KMS-11 (cell line): Measurements from ENCODE around the gene IGIP.

Experiments
- H2AFZ ChIP-seq: fragments of 200-600 bp; sonication (generic); 2 replicates; pipeline ENCODE4 v1.6.1; 2016; ENCODE audit warnings: antibody characterized with exemption, mixed run types, low read depth
- H3K27ac ChIP-seq: fragments of 200-600 bp; sonication (generic); 2 replicates; pipeline ENCODE4 v1.6.1; 2016; ENCODE audit warnings: mild to moderate bottlenecking, mixed run types
- H3K27me3 ChIP-seq: fragments of 200-600 bp; sonication (generic); 2 replicates; pipeline ENCODE4 v1.6.1; 2017; ENCODE audit warnings: mild to moderate bottlenecking, low read depth, mixed run types, moderate library complexity; ENCODE audit not compliant: insufficient read depth
- H3K36me3 ChIP-seq: fragments of 200-600 bp; sonication (generic); 2 replicates; pipeline ENCODE4 v1.6.1; 2017; ENCODE audit warnings: mild to moderate bottlenecking, mixed run types; ENCODE audit not compliant: insufficient read depth
- H3K4me1 ChIP-seq: fragments of 200-600 bp; sonication (generic); 2 replicates; pipeline ENCODE4 v1.6.1; 2016; ENCODE audit warnings: mild to moderate bottlenecking, low read depth, mixed run types; ENCODE audit not compliant: poor library complexity, severe bottlenecking
- H3K4me2 ChIP-seq: fragments of 200-600 bp; sonication (generic); 2 replicates; pipeline ENCODE4 v1.7.0; 2016; ENCODE audit warnings: mild to moderate bottlenecking, mixed run types
- H3K4me3 ChIP-seq: fragments of 200-600 bp; sonication (generic); IDR thresholded peaks from 2 replicates; pipeline ENCODE4 v1.6.1; 2017; ENCODE audit warnings: low read depth, low read length, mixed read lengths; ENCODE audit not compliant: insufficient read depth
- H3K79me2 ChIP-seq: fragments of 200-600 bp; sonication (generic); 2 replicates; pipeline ENCODE4 v1.6.1; 2016; ENCODE audit warnings: low read depth, mixed run types; ENCODE audit not compliant: insufficient read depth
- H3K9ac ChIP-seq: fragments of 200-600 bp; sonication (generic); 2 replicates; pipeline ENCODE4 v1.6.1; 2016; ENCODE audit warnings: mild to moderate bottlenecking, mixed run types
- H4K20me1 ChIP-seq: fragments of 200-600 bp; sonication (generic); 2 replicates; pipeline ENCODE4 v1.6.1; 2016; ENCODE audit warnings: mild to moderate bottlenecking, mixed run types; ENCODE audit not compliant: insufficient read depth
- CTCF ChIP-seq: fragments of 200-600 bp; sonication (generic); conservative IDR thresholded peaks from 2 replicates; pipeline ENCODE4 v1.6.1; 2017; ENCODE audit warnings: low read depth, mild to moderate bottlenecking, antibody characterized with exemption, low read length, moderate library complexity, mixed read lengths

IGIP gene

GRCh38 chr5:140136624-140137023 is 10.9 kb downstream of the IGIP start:
- Histone ChIP-seq H3K9ac (no peak overlapping the region), H3K27ac (no peak overlapping the region), H3K79me2 (no peaks in the 10 kb centered on the region), H3K4me2 (no peak overlapping the region), H4K20me1 (no peaks in the 10 kb centered on the region), H2AFZ (no peak overlapping the region), H3K36me3 (no peaks in the 10 kb centered on the region), H3K27me3 (no peaks in the 10 kb centered on the region), H3K4me3 (no peak overlapping the region), H3K4me1 (peaks cover 7% of the 10 kb centered on the region)
- TF ChIP-seq CTCF = no peak

DNA sequence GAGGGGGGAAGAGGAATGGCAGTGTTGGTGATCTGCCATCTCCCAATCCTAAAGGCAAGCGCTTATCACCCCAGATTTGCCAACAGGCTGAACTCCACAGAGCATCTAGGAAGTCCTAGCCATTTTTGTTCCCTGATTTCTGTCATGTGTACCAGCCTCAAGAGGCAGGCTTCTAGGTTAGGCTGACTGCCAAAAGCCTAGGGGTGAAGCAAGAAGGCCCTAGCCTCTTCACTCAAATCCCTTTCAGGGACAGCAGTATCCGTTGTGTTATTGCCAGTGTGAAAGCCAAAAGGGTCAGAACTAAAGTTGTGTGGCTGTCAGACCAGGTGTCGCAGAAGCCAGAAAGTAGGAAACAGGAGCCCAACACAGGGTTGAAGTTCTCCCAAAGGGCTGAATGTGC is 14.7 kb downstream of the IGIP start:
- Histone ChIP-seq H3K4me1 (no peaks in the 10 kb centered on the region), H3K27ac (no peak overlapping the region), H2AFZ (no peak overlapping the region), H3K4me2 (no peak overlapping the region), H3K9ac (no peak overlapping the region), H3K27me3 (no peaks in the 10 kb centered on the region), H3K79me2 (no peaks in the 10 kb centered on the region), H3K36me3 (no peaks in the 10 kb centered on the region), H3K4me3 (no peak overlapping the region), H4K20me1 (no peaks in the 10 kb centered on the region)
- TF ChIP-seq CTCF = no peak

GRCh38 chr5:140141241-140141640 is 15.5 kb downstream of the IGIP start:
- Histone ChIP-seq H2AFZ (no peak overlapping the region), H3K4me3 (no peak overlapping the region), H3K36me3 (no peaks in the 10 kb centered on the region), H3K27me3 (no peaks in the 10 kb centered on the region), H3K4me1 (no peaks in the 10 kb centered on the region), H3K79me2 (no peaks in the 10 kb centered on the region), H3K4me2 (no peak overlapping the region), H3K27ac (no peak overlapping the region), H4K20me1 (no peaks in the 10 kb centered on the region), H3K9ac (no peak overlapping the region)
- no peak for TF ChIP-seq CTCF

GRCh38 chr5:140142246-140142645 is 16.5 kb downstream of the IGIP start:
- H4K20me1 ChIP-seq = no peaks in the 10 kb centered on the region
- H3K4me1 ChIP-seq = no peaks in the 10 kb centered on the region
- no peak overlapping the region for H2AFZ ChIP-seq
- H3K79me2 ChIP-seq = no peaks in the 10 kb centered on the region
- H3K27me3 ChIP-seq = no peaks in the 10 kb centered on the region
- no peaks in the 10 kb centered on the region for H3K36me3 ChIP-seq
- H3K4me2 ChIP-seq = no peak overlapping the region
- no peak overlapping the region for H3K4me3 ChIP-seq
- H3K9ac ChIP-seq = no peak overlapping the region
- TF ChIP-seq CTCF = no peak
- H3K27ac ChIP-seq = no peak overlapping the region

- Histone ChIP-seq H3K36me3 (no peaks in the 10 kb centered on the region), H4K20me1 (no peaks in the 10 kb centered on the region), H3K4me2 (no peak overlapping the region), H3K4me1 (no peaks in the 10 kb centered on the region), H2AFZ (no peak overlapping the region), H3K79me2 (no peaks in the 10 kb centered on the region), H3K9ac (no peak overlapping the region), H3K4me3 (no peak overlapping the region), H3K27ac (no peak overlapping the region), H3K27me3 (no peaks in the 10 kb centered on the region)
- no peak for TF ChIP-seq CTCF
Observed at GRCh38 chr5:140142856-140143255, 17.1 kb downstream of the IGIP start.
